Peyer's patch (tissue), 4 donors: ENCODE measurements around the gene APOA5.

ENCODE experiments used
- CTCF ChIP-seq, 6 experiments: fragments of 450-650 bp in 4 of 6; fragments of 200-600 bp in 2 of 6; sonication (generic) in 1 of 6; IDR thresholded peaks; one replicate each; pipeline ENCODE4 v1.5.1; 2017 to 2019; ENCODE audit warnings: antibody characterized with exemption in 6 of 6, mild to moderate bottlenecking in 3 of 6, moderate library complexity in 1 of 6
- POLR2A ChIP-seq, 2 donors: fragments of 450-650 bp; IDR thresholded peaks; one replicate each; pipeline ENCODE4 v1.5.1; 2017; ENCODE audit warnings: antibody characterized with exemption in 2 of 2, mild to moderate bottlenecking in 2 of 2, moderate library complexity in 2 of 2

GRCh38 chr11:116838321-116839084 lies 46.8 kb upstream of the APOA5 start:
- TF ChIP-seq CTCF (IDR thresholded peaks at IDR 0.05) (no peak), POLR2A (IDR thresholded peaks at IDR 0.05) (peak in 1 of 2 donors; percentile 45)
